ENCODE results near the gene TGIF1.
A peak's percentile ranks its signal among the peaks of the same experiment; 100 is the strongest.

TGIF1 gene

DNA sequence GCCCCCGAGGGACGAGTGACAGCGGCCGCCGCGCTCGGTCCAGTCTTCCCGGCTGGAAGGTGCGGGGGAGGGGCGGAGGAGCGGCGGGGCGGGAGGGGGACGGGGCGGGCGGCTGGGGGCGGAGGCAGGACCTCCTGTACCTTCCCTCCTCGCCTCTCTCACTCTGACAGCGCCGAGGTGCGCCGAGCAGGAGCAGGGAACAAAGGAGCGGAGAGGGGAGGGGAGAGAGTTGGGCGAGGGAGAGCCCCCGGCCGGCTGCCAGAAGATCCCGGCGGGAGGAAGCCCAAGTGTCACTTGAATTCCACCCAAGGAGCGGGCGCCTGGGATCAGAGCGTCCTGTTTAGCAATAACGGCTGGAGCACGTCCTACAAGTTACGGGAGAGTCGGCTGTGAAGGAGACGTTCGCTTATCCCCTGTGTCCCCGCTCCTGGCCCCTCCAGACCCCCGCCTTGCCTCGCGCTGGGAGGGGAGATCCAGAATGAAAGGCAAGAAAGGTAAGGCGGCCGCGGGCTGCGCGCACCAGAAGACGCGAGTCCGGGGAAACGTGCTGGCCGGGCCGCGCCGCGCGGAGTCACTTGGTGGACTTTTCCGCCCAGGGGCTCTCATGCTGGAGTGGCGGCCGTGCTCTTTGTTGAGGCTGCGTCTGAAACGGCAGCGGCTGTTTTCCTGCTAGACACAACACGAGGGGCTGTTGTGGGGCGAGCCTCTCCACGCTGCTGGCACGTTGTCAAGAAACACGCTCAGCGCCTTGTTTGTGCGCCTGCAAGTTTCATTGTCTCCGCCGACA, at the start of gene TGIF1:
Gene TGIF1, plus strand, starts transcription at position 161 of the 787 bp plus-strand sequence. Its CDS starts 318 bp downstream, at position 479.
- peak within 1 kb of the TSS; percentile 86 for H3K4me3 ChIP-seq (ENCODE audit: low read length)
- TF ChIP-seq, protein P1, sequence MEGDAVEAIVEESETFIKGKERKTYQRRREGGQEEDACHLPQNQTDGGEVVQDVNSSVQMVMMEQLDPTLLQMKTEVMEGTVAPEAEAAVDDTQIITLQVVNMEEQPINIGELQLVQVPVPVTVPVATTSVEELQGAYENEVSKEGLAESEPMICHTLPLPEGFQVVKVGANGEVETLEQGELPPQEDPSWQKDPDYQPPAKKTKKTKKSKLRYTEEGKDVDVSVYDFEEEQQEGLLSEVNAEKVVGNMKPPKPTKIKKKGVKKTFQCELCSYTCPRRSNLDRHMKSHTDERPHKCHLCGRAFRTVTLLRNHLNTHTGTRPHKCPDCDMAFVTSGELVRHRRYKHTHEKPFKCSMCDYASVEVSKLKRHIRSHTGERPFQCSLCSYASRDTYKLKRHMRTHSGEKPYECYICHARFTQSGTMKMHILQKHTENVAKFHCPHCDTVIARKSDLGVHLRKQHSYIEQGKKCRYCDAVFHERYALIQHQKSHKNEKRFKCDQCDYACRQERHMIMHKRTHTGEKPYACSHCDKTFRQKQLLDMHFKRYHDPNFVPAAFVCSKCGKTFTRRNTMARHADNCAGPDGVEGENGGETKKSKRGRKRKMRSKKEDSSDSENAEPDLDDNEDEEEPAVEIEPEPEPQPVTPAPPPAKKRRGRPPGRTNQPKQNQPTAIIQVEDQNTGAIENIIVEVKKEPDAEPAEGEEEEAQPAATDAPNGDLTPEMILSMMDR (conservative IDR thresholded peaks at IDR 0.05; ENCODE audit: low read depth, low read length): no peak
- DNase-seq (ENCODE audit: low read depth): no peak

DNA sequence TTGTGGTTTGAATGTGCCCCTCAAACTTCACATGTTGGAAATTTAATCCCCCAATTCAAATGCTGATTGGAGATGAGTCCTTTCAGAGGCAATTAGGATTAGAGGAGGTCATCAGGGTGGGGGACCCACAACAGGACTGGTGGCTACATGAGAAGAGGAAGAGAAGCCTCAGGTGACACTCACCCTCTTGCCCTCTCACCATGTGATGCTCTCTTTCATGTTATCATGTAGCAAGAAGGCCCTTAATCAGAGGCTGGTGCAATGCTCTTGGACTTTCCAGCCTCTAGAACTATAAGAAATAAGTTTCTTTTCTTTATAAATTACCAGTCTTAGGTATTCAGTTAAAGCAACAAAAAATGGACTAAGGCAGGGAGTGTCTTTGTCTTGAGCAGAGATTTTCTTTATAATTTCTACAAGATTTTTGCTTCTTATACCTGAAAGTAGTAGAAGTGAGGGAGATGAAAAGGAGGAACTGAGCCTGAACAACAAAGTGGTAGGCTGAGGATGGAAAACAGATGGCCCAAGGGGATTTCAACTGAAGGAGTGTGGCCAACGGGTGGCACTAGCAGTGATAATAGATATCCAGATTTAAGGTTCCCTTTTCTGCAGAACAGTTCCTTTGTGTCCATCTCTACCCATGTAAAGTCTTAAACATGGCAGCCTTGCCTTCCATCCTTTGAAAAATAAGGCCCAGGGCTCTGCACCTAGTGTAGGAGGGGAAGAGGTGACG, 49.2 kb upstream of the TGIF1 start:
- DNase-seq (ENCODE audit: low read depth): no peak
- H3K4me3 ChIP-seq (ENCODE audit: low read length): no peak overlapping the region
- TF ChIP-seq, protein P1 (conservative IDR thresholded peaks at IDR 0.05; ENCODE audit: low read depth, low read length): no peak

DNA sequence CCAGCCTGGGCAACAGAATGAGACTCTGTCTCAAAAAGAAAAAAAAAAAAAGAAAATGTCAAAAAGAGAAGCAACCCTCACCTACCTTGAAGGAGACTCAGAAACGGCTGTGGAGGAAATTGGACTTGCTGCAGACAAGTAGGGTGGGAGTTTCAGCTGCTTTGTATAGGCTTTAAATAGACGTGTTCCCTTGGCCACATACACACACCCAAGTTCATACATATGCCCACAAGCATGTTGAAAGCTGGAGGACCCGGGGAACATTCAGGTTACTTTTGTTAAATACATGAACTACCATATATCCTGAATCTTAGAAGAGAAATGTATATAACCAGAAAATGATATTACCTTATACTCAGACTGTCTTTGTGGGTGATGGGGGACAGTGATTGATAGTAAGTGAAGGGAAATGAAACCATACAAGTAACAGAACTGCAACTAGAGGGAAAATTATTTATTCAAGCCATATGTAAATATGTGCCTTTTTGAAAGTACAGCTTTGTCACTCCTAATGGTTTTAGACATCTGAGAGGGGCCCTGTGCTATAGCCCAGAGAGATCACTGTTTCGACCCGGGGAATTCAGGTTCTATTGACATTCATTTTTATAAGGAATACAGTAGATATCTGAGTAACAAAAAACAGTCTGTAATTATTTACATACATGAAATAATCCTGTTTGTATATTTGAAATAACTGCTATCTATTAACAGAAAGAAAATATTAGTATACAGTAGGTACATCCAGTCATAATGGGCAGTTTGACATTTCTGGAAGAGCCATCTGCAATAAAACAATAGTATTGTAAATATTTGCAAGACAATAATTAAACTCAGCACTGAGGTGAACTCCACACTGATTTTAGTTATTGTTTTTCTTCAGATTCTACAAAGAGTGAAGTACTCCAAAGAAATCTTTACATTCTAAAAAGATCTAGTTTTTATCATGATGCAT, 48.0 kb upstream of the TGIF1 start:
- DNase-seq (ENCODE audit: low read depth): no peak
- TF ChIP-seq, protein P1 (conservative IDR thresholded peaks at IDR 0.05; ENCODE audit: low read depth, low read length): no peak
- H3K4me3 ChIP-seq (ENCODE audit: low read length): no peak overlapping the region

DNA sequence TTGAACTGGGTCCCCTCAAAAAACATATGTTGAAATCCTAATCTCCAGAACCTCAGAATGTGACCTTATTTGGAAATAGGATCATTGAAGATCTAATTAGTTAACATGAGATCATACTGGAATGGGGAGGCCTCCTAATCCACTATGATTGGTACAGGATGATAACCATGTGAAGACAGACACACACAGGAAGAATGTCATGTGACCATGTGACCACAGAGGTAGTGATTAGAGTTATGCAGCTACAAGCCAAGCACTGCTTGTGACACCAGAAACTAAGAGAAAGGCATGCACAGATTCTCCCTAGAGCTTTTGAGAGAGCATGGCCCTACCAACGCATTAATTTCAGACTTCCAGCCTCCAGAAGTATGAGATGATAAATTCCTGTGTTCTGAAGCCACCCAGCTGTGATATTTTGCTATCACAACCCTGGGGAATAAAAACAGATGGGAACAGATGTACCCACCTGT, 47.0 kb upstream of the TGIF1 start:
- no peak overlapping the region for H3K4me3 ChIP-seq (ENCODE audit: low read length)
- DNase-seq (ENCODE audit: low read depth): peak; percentile 99
- TF ChIP-seq, protein P1 (conservative IDR thresholded peaks at IDR 0.05; ENCODE audit: low read depth, low read length): no peak

DNA sequence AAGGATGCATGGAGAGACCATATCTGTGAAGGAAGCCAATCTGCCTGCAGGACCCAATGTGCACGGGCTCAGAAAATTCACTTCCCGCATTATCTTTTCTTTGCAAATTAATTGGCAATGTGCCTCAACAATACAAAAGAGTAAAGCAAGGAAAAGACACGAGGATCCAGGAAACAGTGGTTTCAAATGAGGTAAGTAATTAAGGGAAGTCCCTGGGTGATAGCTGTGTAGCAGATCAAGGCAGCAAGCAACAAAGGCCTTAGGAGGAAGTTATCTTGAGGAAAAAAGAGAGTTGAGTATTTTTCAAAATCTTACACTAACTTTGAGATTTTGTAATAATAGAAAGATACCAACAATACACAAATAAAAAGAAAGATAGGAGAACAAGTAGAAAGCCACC, 44.3 kb upstream of the TGIF1 start:
- TF ChIP-seq, protein P1 (conservative IDR thresholded peaks at IDR 0.05; ENCODE audit: low read depth, low read length): no peak
- DNase-seq (ENCODE audit: low read depth): no peak
- no peak overlapping the region for H3K4me3 ChIP-seq (ENCODE audit: low read length)

DNA sequence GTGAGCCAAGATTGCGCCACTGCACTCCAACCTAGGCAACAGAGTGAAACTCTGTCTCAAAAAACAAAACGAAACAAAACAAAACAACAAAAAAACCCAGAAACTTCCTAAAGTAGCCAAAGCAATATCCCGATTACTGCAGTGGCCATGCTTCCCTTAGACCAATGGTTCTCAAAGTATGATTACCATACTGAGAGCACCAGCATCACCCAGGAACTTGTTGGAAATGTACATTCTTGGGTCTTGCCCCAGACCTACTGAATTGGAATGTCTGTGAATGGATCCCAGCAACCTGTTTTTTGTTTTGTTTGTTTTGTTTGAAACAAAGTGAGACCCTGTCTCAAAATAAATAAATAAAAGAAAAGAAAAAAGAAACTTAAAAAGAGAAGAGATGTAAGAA, 41.9 kb upstream of the TGIF1 start:
- DNase-seq (ENCODE audit: low read depth): no peak
- H3K4me3 ChIP-seq (ENCODE audit: low read length): no peak overlapping the region
- TF ChIP-seq, protein P1 (conservative IDR thresholded peaks at IDR 0.05; ENCODE audit: low read depth, low read length): no peak

All from retinal pigment epithelial cell (primary cell).